ENCODE data around the gene MICU1. TPM values are rescaled to one million over a fixed set of nuclear protein-coding genes. Genes with fewer than 3 reads are reported as not detected.
A peak's percentile ranks its signal among the peaks of the same experiment; 100 is the strongest.
"Not testable (repeated sequence)": the region's sequence is repeated elsewhere in the genome, so short reads cannot be mapped to it uniquely, and the experiment has no call there.

MICU1 gene
- polyA plus RNA-seq, 6 donors from 2014 or later, result 26.9 to 37.6 (median 31.4) TPM

GRCh38 chr10:72395581-72395980, 230.3 kb downstream of the MICU1 start:
- H3K27ac Mint-ChIP-seq; H3K9me3 Mint-ChIP-seq; DNase-seq; H3K27me3 Mint-ChIP-seq; H3K4me1 Mint-ChIP-seq; H3K4me3 Mint-ChIP-seq; ATAC-seq (ENCODE audit: low read depth in 2 of 2): not testable (repeated sequence)
- H3K36me3 Mint-ChIP-seq, result peaks cover 7 to 17% of the 10 kb centered on the region in 2 donors

- Mint-ChIP-seq H3K4me3 (no peak overlapping the region), H3K4me1 (peaks cover 0 to 4% (median 0%) of the 10 kb centered on the region in 3 donors), H3K9me3 (peaks cover 0 to 6% (median 0%) of the 10 kb centered on the region in 7 donors), H3K36me3 (peaks cover 6 to 26% of the 10 kb centered on the region in 2 donors), H3K27me3 (no peaks in the 10 kb centered on the region), H3K27ac (no peak overlapping the region)
- DNase-seq (no peak), ATAC-seq (ENCODE audit: low read depth in 2 of 2) (no peak)
Observed at GRCh38 chr10:72392571-72392970, 233.3 kb downstream of the MICU1 start.

- peaks cover 0 to 4% (median 0%) of the 10 kb centered on the region in 3 donors for H3K4me1 Mint-ChIP-seq
- DNase-seq (no peak), ATAC-seq (ENCODE audit: low read depth in 2 of 2) (no peak)
- no peaks in the 10 kb centered on the region for H3K27me3 Mint-ChIP-seq
- H3K27ac Mint-ChIP-seq, result no peak overlapping the region
- H3K4me3 Mint-ChIP-seq, result no peak overlapping the region
- H3K36me3 Mint-ChIP-seq, result peaks cover 0 to 20% of the 10 kb centered on the region in 2 donors
- no peaks in the 10 kb centered on the region for H3K9me3 Mint-ChIP-seq
Observed at GRCh38 chr10:72390764-72391163, 235.1 kb downstream of the MICU1 start.

GRCh38 chr10:72389716-72390115, 236.2 kb downstream of the MICU1 start:
- peaks cover 0 to 20% of the 10 kb centered on the region in 2 donors for H3K36me3 Mint-ChIP-seq
- H3K9me3 Mint-ChIP-seq, result no peaks in the 10 kb centered on the region
- no peak for ATAC-seq (ENCODE audit: low read depth in 2 of 2)
- no peak overlapping the region for H3K4me3 Mint-ChIP-seq
- H3K27ac Mint-ChIP-seq, result no peak overlapping the region
- H3K27me3 Mint-ChIP-seq, result no peaks in the 10 kb centered on the region
- no peak for DNase-seq
- H3K4me1 Mint-ChIP-seq, result peaks cover 0 to 10% (median 7%) of the 10 kb centered on the region in 3 donors

GRCh38 chr10:72389014-72389413, 236.9 kb downstream of the MICU1 start:
- H3K9me3 Mint-ChIP-seq, result no peaks in the 10 kb centered on the region
- H3K27me3 Mint-ChIP-seq, result no peaks in the 10 kb centered on the region
- DNase-seq, result no peak
- no peak overlapping the region for H3K4me3 Mint-ChIP-seq
- ATAC-seq (ENCODE audit: low read depth in 2 of 2), result no peak
- peaks cover 0 to 11% (median 7%) of the 10 kb centered on the region in 3 donors for H3K4me1 Mint-ChIP-seq
- no peak overlapping the region for H3K27ac Mint-ChIP-seq
- peaks cover 0 to 20% of the 10 kb centered on the region in 2 donors for H3K36me3 Mint-ChIP-seq

- peaks cover 0 to 11% (median 7%) of the 10 kb centered on the region in 3 donors for H3K4me1 Mint-ChIP-seq
- peaks cover 0 to 16% of the 10 kb centered on the region in 2 donors for H3K36me3 Mint-ChIP-seq
- no peaks in the 10 kb centered on the region for H3K9me3 Mint-ChIP-seq
- ATAC-seq (ENCODE audit: low read depth in 2 of 2) (no peak), DNase-seq (no peak)
- no peak overlapping the region for H3K4me3 Mint-ChIP-seq
- no peaks in the 10 kb centered on the region for H3K27me3 Mint-ChIP-seq
- H3K27ac Mint-ChIP-seq, result peak overlapping the region in 1 of 6 donors; percentile 44
Observed at GRCh38 chr10:72388062-72388461, 237.8 kb downstream of the MICU1 start.

GRCh38 chr10:72386916-72387586, 238.8 kb downstream of the MICU1 start:
- DNase-seq (no peak), ATAC-seq (ENCODE audit: low read depth in 2 of 2) (no peak)
- Mint-ChIP-seq H3K4me3 (no peak overlapping the region), H3K9me3 (no peaks in the 10 kb centered on the region), H3K27ac (no peak overlapping the region), H3K27me3 (no peaks in the 10 kb centered on the region), H3K4me1 (peaks cover 0 to 11% (median 4%) of the 10 kb centered on the region in 3 donors), H3K36me3 (peaks cover 0 to 9% of the 10 kb centered on the region in 2 donors)

GRCh38 chr10:72385724-72386123, 240.2 kb downstream of the MICU1 start:
- DNase-seq, result no peak
- peaks cover 0 to 9% of the 10 kb centered on the region in 2 donors for H3K36me3 Mint-ChIP-seq
- no peaks in the 10 kb centered on the region for H3K27me3 Mint-ChIP-seq
- H3K4me1 Mint-ChIP-seq, result peaks cover 0 to 11% (median 4%) of the 10 kb centered on the region in 3 donors
- no peak for ATAC-seq (ENCODE audit: low read depth in 2 of 2)
- H3K27ac Mint-ChIP-seq, result peak overlapping the region in 3 of 6 donors; percentile 4 to 55 (median 44)
- H3K4me3 Mint-ChIP-seq, result no peak overlapping the region
- H3K9me3 Mint-ChIP-seq, result no peaks in the 10 kb centered on the region

- H3K9me3 Mint-ChIP-seq; H3K4me3 Mint-ChIP-seq; DNase-seq; ATAC-seq (ENCODE audit: low read depth in 2 of 2); H3K36me3 Mint-ChIP-seq; H3K27me3 Mint-ChIP-seq: not testable (repeated sequence)
- Mint-ChIP-seq H3K4me1 (peaks cover 0 to 11% (median 4%) of the 10 kb centered on the region in 3 donors), H3K27ac (peak overlapping the region in 5 of 6 donors; percentile 13 to 93 (median 44))
Observed at GRCh38 chr10:72384982-72385381, 240.9 kb downstream of the MICU1 start.

- no peaks in the 10 kb centered on the region for H3K9me3 Mint-ChIP-seq
- no peak overlapping the region for H3K4me3 Mint-ChIP-seq
- H3K4me1 Mint-ChIP-seq, result peaks cover 0 to 5% (median 2%) of the 10 kb centered on the region in 3 donors
- DNase-seq (no peak), ATAC-seq (ENCODE audit: low read depth in 2 of 2) (no peak)
- H3K36me3 Mint-ChIP-seq, result no peaks in the 10 kb centered on the region
- H3K27ac Mint-ChIP-seq, result no peak overlapping the region
- no peaks in the 10 kb centered on the region for H3K27me3 Mint-ChIP-seq
Observed at GRCh38 chr10:72379776-72380175, 246.1 kb downstream of the MICU1 start.

- H3K9me3 Mint-ChIP-seq, result no peaks in the 10 kb centered on the region
- ATAC-seq (ENCODE audit: low read depth in 2 of 2), result no peak
- no peaks in the 10 kb centered on the region for H3K27me3 Mint-ChIP-seq
- DNase-seq, result no peak
- H3K36me3 Mint-ChIP-seq, result no peaks in the 10 kb centered on the region
- H3K4me3 Mint-ChIP-seq, result no peak overlapping the region
- H3K4me1 Mint-ChIP-seq, result peaks cover 0 to 4% (median 0%) of the 10 kb centered on the region in 3 donors
- no peak overlapping the region for H3K27ac Mint-ChIP-seq
Observed at GRCh38 chr10:72379062-72379461, 246.8 kb downstream of the MICU1 start.

- Mint-ChIP-seq H3K27ac (no peak overlapping the region), H3K4me1 (peaks cover 0 to 4% (median 0%) of the 10 kb centered on the region in 3 donors), H3K27me3 (no peaks in the 10 kb centered on the region), H3K9me3 (no peaks in the 10 kb centered on the region), H3K4me3 (no peak overlapping the region), H3K36me3 (no peaks in the 10 kb centered on the region)
- DNase-seq (no peak), ATAC-seq (ENCODE audit: low read depth in 2 of 2) (no peak)
Observed at GRCh38 chr10:72375585-72375984, 250.3 kb downstream of the MICU1 start.

GRCh38 chr10:72375173-72375572, 250.7 kb downstream of the MICU1 start:
- DNase-seq (no peak), ATAC-seq (ENCODE audit: low read depth in 2 of 2) (no peak)
- H3K36me3 Mint-ChIP-seq, result no peaks in the 10 kb centered on the region
- no peak overlapping the region for H3K27ac Mint-ChIP-seq
- no peaks in the 10 kb centered on the region for H3K9me3 Mint-ChIP-seq
- peaks cover 0 to 4% (median 0%) of the 10 kb centered on the region in 3 donors for H3K4me1 Mint-ChIP-seq
- H3K4me3 Mint-ChIP-seq, result no peak overlapping the region
- H3K27me3 Mint-ChIP-seq, result no peaks in the 10 kb centered on the region

- H3K9me3 Mint-ChIP-seq, result no peaks in the 10 kb centered on the region
- DNase-seq (no peak), ATAC-seq (ENCODE audit: low read depth in 2 of 2) (no peak)
- H3K27ac Mint-ChIP-seq, result no peak overlapping the region
- H3K27me3 Mint-ChIP-seq, result no peaks in the 10 kb centered on the region
- H3K4me1 Mint-ChIP-seq, result peaks cover 2% of the 10 kb centered on the region in 3 donors
- H3K36me3 Mint-ChIP-seq, result peaks cover 0 to 18% of the 10 kb centered on the region in 2 donors
- no peak overlapping the region for H3K4me3 Mint-ChIP-seq
Observed at GRCh38 chr10:72370201-72370722, 255.6 kb downstream of the MICU1 start.

All from naive B cell (primary cell).